ENCODE measurements around the gene HTR6. TPM values are rescaled to one million over a fixed set of nuclear protein-coding genes. Genes with fewer than 3 reads are reported as not detected.

The HTR6 gene
- total RNA-seq, 1 experiment from 2014 or later, result not detected

DNA sequence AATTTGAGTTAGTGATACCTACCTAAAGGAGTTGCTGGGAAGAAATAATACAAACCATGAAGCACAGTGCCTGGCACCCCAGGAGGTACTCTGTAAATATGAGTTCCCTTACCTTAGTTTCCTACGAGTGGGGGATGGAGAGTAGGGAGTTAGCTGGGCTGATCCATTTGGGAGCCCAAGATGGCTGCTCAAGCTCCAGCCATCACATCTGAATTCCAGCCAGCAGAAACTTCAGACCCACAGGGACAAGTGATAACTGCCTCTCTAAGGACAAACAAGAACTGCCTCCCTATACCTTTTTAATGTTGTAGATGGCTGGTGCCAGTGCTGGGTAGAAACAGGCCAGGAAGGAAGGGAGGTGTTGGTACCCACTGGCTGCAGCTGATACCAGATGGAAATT, 22.7 kb downstream of the HTR6 start:
- H3K27me3 ChIP-seq (ENCODE audit: low read length), result no peaks in the 10 kb centered on the region
- H3K9ac ChIP-seq (ENCODE audit: low read length), result no peak overlapping the region
- H3K4me2 ChIP-seq (ENCODE audit: low read length), result no peak overlapping the region
- CTCF ChIA-PET, result no interaction called here
- DNase-seq (no peak), ATAC-seq (no peak)
- POLR2A ChIA-PET (ENCODE audit: unreplicated experiment), result no interaction called here
- no peaks in the 10 kb centered on the region for H3K9me3 ChIP-seq (ENCODE audit: low read length)
- H3K4me3 ChIP-seq (ENCODE audit: low read length), result no peak overlapping the region
- no peak overlapping the region for H2AFZ ChIP-seq (ENCODE audit: low read length)
- BruUV-seq (replicated peaks), result no TSS peak
- TF ChIP-seq CTCF (conservative IDR thresholded peaks at IDR 0.05; ENCODE audit: low read depth, low read length), result no peak
- TF ChIP-seq EZH2 (IDR thresholded peaks at IDR 0.05; ENCODE audit: low read length, unreplicated experiment), result no peak
- no peak for TF ChIP-seq EZH2phosphoT487 (IDR thresholded peaks at IDR 0.05; ENCODE audit: borderline replicate concordance, low read length)
- H3K27ac ChIP-seq (ENCODE audit: low read length), result no peak overlapping the region
- no peaks in the 10 kb centered on the region for H4K20me1 ChIP-seq (ENCODE audit: low read length)
- H3K79me2 ChIP-seq (ENCODE audit: low read length), result no peaks in the 10 kb centered on the region
- H3K4me1 ChIP-seq (ENCODE audit: insufficient read depth, low read length), result no peaks in the 10 kb centered on the region
- H3K9me2 ChIP-seq (replicated peaks; ENCODE audit: low read length), result no peaks in the 10 kb centered on the region
- H3K36me3 ChIP-seq (ENCODE audit: low read depth, low read length), result no peaks in the 10 kb centered on the region
- no peaks in the 10 kb centered on the region for H3F3A ChIP-seq (ENCODE audit: low read length, unreplicated experiment)
- intact Hi-C loops (cut with micrococcal nuclease), result no loop called here

DNA sequence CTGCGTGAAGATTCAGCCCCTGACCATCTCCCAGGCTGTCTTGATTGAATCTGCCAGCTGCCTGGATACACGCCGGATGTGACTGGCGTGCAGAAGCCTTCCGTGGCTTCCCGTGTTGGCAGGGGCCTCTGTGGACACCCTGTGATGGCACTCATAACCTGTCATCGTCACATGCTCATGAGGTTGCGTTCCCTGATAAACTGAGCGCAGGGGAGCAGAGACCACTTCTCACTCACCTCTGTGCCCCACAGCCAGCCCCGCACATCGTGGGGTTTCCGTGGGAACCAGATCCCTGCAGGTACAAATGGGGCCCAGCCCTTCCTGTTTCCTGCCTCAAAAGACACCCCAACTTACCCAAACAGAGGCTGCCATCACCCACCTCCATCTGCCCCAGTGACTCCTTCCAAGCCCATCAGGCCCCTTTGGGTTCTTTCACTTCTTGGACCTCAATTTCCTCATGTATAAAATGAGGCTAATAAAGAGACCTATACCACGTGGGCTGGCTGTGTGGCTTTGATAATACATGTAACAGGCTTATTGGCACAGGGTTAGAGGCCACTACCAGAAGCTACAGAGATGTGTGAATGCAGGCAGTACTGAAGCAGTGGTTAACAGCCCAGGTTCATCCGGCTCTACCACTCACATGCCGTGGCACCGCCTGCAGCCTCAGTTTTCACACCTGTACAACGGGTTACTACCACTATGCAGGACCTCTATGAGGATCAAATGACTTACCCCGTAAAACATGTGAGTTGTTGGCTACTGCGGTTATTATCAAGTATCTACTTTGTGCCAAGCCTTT, 23.6 kb downstream of the HTR6 start:
- Histone ChIP-seq H3K9ac (ENCODE audit: low read length) (no peak overlapping the region), H3K36me3 (ENCODE audit: low read depth, low read length) (no peaks in the 10 kb centered on the region), H3K4me1 (ENCODE audit: insufficient read depth, low read length) (no peaks in the 10 kb centered on the region), H3K4me2 (ENCODE audit: low read length) (no peak overlapping the region), H2AFZ (ENCODE audit: low read length) (no peak overlapping the region), H3K4me3 (ENCODE audit: low read length) (no peak overlapping the region), H3K27ac (ENCODE audit: low read length) (no peak overlapping the region), H3K9me3 (ENCODE audit: low read length) (no peaks in the 10 kb centered on the region), H3K9me2 (replicated peaks; ENCODE audit: low read length) (no peaks in the 10 kb centered on the region), H3K79me2 (ENCODE audit: low read length) (no peaks in the 10 kb centered on the region), H3F3A (ENCODE audit: low read length, unreplicated experiment) (no peaks in the 10 kb centered on the region), H3K27me3 (ENCODE audit: low read length) (no peaks in the 10 kb centered on the region), H4K20me1 (ENCODE audit: low read length) (no peaks in the 10 kb centered on the region)
- no TSS peak for BruUV-seq (replicated peaks)
- DNase-seq (no peak), ATAC-seq (no peak)
- CTCF ChIA-PET, result no interaction called here
- POLR2A ChIA-PET (ENCODE audit: unreplicated experiment), result interaction anchor here (0.5 kb wide), 1 partner anchor 194 kb away, joined by 3 read pairs; the partner anchor contains the start of gene OTUD3
- intact Hi-C loops (cut with micrococcal nuclease), result no loop called here
- no peak for TF ChIP-seq EZH2 (IDR thresholded peaks at IDR 0.05; ENCODE audit: low read length, unreplicated experiment)
- no peak for TF ChIP-seq CTCF (conservative IDR thresholded peaks at IDR 0.05; ENCODE audit: low read depth, low read length)
- no peak for TF ChIP-seq EZH2phosphoT487 (IDR thresholded peaks at IDR 0.05; ENCODE audit: borderline replicate concordance, low read length)

DNA sequence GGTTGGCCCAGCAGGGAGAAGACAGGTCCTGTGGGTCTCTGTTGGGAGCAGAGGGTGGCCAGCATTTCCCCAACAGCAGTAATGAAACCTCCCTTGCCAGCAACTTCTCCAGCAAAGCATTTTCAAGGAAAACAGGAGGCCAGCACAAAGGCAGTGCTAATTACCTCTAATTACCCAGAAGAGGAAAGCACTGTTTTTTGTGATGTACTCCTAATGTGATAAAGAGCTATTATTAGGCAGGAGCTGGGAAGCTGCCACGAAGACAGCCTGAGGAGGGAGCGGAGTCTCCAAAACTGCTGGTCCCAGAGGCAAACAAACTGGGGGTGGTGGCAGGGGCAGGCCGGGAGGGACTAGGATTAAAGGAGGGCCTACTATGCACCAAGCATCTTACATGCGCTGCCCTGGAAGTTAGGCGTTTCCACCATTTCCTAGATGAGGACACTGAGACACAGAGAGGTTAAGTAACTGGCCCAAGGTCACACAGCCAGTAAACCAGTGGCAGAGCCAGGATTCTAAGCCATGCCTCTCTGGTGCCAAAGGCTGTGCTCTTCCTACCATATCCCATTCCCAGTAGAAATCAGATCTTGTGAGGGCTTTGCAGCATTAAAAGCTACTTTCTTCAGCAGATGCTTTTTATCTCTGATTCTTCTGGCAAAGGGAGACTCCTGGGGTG, 24.5 kb downstream of the HTR6 start:
- no peaks in the 10 kb centered on the region for H3K27me3 ChIP-seq (ENCODE audit: low read length)
- intact Hi-C loops (cut with micrococcal nuclease), result no loop called here
- no peaks in the 10 kb centered on the region for H3K79me2 ChIP-seq (ENCODE audit: low read length)
- H3K27ac ChIP-seq (ENCODE audit: low read length), result no peak overlapping the region
- no peak for TF ChIP-seq CTCF (conservative IDR thresholded peaks at IDR 0.05; ENCODE audit: low read depth, low read length)
- TF ChIP-seq EZH2 (IDR thresholded peaks at IDR 0.05; ENCODE audit: low read length, unreplicated experiment), result no peak
- no peak for TF ChIP-seq EZH2phosphoT487 (IDR thresholded peaks at IDR 0.05; ENCODE audit: borderline replicate concordance, low read length)
- H3K9ac ChIP-seq (ENCODE audit: low read length), result no peak overlapping the region
- BruUV-seq (replicated peaks), result no TSS peak
- H3K4me3 ChIP-seq (ENCODE audit: low read length), result no peak overlapping the region
- no peaks in the 10 kb centered on the region for H3K36me3 ChIP-seq (ENCODE audit: low read depth, low read length)
- CTCF ChIA-PET, result no interaction called here
- POLR2A ChIA-PET (ENCODE audit: unreplicated experiment), result no interaction called here
- no peak overlapping the region for H2AFZ ChIP-seq (ENCODE audit: low read length)
- H3K9me3 ChIP-seq (ENCODE audit: low read length), result no peaks in the 10 kb centered on the region
- H3K4me1 ChIP-seq (ENCODE audit: insufficient read depth, low read length), result no peaks in the 10 kb centered on the region
- no peak for ATAC-seq
- no peaks in the 10 kb centered on the region for H3F3A ChIP-seq (ENCODE audit: low read length, unreplicated experiment)
- no peaks in the 10 kb centered on the region for H4K20me1 ChIP-seq (ENCODE audit: low read length)
- no peak for DNase-seq
- H3K4me2 ChIP-seq (ENCODE audit: low read length), result no peak overlapping the region
- H3K9me2 ChIP-seq (replicated peaks; ENCODE audit: low read length), result no peaks in the 10 kb centered on the region
